GM18870 (cell line): ENCODE measurements around the gene PHEX.

ENCODE experiments used
- ATAC-seq: cut with Tn5 transposase; IDR thresholded peaks from one replicate; pipeline ENCODE4 v1.9.1; 2021; ENCODE audit warnings: moderate library complexity; ENCODE audit not compliant: unreplicated experiment

PHEX gene

GRCh38 chrX:22097012-22097694 is 65.0 kb downstream of the PHEX start:
- no peak for ATAC-seq

GRCh38 chrX:22105231-22105630 is 73.1 kb downstream of the PHEX start:
- no peak for ATAC-seq

DNA sequence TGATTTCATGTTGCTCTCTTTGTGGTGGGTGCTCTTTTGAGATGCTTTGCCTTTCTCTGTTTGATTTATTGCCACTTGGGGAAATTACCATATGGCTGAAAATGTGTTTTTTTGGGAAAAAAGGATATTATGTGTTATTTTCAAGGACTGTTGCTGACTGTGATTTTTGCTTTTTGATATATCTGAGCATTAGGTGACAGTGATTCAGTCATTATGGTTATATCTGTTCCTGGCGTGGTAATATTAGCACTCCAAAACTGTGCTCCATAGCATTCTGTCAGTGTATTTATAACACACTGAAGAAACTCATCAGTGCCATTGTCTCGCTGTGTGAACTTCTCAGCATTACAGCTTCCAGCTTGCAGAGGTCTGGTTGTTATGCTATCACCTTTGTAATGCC is 73.8 kb downstream of the PHEX start:
- no peak for ATAC-seq

- ATAC-seq, result no peak
Measured at GRCh38 chrX:22109442-22109841, 77.3 kb downstream of the PHEX start.

DNA sequence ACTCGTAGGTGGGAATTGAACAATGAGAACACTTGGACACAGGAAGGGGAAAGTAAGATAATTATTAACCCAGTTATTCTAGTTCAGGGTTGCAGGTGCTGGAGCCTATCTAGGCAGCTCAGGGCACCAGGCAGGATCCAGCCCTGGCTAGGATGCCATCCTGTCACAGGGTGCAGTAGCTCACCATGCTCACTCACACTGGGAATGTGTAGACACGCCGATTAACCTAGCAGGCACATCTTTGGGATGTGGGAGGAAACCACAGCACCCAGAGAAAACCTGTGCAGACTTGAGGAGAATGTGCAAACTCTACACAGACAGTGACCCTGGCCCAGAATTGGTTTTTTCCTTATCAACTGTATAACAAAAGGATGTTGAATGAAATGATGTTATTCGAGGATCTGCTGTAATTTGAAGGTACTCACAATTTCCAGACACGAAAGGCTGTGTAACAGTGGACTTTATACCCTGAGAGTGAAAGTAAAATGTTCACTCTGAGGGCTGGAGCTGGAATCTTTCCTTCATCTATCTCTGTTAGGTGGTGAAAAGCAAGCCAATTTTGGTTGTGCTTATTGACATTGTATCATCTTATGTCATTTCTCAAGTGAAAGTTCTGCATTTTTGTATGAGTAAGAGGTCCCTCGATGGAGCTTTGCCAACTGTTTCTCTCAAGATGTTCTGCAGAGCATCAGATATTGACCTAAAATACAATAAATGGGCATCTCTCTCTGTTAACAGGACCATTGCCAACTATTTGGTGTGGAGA is 78.8 kb downstream of the PHEX start:
- peak; percentile 44 for ATAC-seq

- no peak for ATAC-seq
Measured at GRCh38 chrX:22116605-22117546, 84.8 kb downstream of the PHEX start.

DNA sequence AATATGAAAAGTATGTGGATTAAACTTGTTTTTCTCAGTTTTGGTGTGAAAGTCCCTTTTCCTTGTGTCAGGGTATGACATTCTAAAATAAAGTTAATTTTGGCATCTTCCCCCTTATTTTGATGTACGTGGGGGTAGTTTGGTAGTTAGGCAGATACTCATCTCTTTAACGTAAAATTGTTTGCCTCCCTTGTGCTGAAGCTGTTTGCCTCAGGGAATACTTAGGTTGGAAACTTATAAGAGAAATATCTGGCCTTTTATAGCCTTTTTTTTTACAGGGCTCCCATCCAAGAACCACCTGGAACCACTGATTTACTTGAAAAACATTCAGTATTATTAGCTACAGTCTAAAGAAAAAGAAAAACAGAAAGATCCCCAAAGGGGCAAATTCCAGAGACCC is 85.5 kb downstream of the PHEX start:
- no peak for ATAC-seq

DNA sequence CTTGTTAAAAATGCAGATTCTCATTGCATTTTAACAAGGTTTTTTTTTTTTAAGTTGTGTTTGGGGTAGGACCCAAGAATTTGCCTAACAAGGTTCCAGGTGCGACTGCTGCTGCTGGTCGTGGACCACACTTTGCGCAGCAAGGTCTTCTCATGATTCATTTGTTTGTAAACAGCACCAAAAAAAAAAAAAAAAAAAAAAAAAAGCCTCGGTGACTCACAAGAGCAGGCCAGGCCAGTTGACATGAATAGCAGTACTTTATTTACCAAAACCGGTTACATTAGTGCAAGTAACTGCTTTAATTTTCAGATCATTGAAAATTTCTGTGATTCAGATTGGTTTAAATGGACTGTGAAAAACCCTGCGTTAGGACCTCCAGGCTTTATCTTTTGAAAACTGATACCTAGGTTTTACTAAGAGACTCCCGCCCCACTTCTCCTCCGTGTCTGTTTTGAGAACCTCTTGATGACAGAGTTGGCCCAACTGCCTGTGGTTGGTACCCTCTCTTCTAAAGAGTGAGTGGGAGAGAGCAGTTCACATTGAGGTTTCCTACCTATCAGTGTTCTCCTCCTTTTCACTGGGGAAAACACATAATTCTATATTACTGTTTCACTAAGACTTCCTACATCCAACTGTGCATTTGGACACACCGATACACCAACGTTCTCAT is 86.2 kb downstream of the PHEX start:
- ATAC-seq, result no peak

DNA sequence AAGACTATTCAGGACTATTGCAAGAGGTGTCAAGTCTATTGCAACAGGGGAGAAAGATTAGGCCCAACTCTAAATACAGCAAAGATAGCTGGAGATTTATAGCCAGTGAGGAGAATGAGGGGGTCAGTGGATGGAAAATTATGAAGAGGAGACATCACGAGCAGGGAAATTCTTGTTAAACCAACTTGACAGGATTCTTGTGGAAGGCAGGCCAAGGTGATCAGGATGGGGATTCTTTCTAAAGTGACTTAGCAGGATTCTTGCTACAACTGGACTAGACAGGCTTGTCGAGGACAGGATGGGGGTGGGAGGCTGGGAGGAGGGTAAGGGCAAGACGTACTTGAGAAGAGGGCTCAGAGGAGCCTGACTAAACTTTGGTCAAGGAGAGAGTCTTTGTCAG is 89.0 kb downstream of the PHEX start:
- no peak for ATAC-seq

- ATAC-seq, result no peak
Measured at GRCh38 chrX:22122510-22122909, 90.4 kb downstream of the PHEX start.

GRCh38 chrX:22124098-22124497 is 92.0 kb downstream of the PHEX start:
- ATAC-seq, result no peak

- ATAC-seq, result no peak
Measured at GRCh38 chrX:22125481-22125880, 93.4 kb downstream of the PHEX start.

DNA sequence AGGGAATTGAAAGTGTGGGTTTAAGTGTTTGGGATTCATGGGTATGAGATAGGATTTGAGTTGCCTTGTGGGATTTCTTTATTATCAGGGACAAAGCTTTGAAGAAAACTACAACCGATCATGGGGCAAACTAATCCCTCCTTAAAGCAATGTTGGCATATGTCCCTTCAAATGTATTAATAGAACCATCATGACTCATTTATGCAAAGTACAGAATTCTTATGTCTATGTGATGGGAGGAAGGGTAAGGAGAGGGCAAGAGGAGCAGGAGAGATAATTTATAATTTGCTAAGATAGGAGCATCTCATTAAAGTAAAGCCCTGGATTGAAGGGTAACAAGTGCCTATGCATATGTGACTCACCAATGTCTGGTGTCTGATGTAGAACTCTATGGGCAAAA is 94.2 kb downstream of the PHEX start:
- no peak for ATAC-seq

GRCh38 chrX:22128961-22129360 is 96.8 kb downstream of the PHEX start:
- no peak for ATAC-seq

GRCh38 chrX:22134681-22135080 is 102.6 kb downstream of the PHEX start:
- no peak for ATAC-seq

DNA sequence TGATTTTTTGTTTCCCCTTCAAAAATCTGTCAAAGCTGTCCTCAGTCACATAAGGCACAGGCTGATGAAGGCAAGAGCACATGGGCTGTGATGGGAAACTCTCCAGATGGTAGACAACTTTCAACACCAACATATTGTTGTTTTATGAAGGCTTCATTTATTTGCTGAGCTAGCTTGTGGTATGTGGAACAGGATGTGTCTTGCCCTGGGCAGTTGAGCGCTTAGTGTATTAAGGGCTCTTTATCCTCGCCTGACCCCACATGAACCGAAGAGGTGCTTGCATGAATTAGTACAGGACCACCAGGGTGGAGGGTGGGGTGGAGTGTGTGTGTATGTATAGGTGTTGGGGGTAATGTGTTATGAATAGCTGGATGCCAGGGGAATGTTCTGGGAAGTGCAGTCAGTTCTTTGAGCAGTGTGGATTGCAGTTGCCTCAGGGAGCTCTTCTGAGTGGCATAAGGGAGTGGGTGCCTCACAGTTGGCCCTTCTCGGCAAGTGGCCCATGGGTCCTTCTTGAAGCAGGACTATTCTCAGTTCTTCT is 103.1 kb downstream of the PHEX start:
- ATAC-seq, result no peak

DNA sequence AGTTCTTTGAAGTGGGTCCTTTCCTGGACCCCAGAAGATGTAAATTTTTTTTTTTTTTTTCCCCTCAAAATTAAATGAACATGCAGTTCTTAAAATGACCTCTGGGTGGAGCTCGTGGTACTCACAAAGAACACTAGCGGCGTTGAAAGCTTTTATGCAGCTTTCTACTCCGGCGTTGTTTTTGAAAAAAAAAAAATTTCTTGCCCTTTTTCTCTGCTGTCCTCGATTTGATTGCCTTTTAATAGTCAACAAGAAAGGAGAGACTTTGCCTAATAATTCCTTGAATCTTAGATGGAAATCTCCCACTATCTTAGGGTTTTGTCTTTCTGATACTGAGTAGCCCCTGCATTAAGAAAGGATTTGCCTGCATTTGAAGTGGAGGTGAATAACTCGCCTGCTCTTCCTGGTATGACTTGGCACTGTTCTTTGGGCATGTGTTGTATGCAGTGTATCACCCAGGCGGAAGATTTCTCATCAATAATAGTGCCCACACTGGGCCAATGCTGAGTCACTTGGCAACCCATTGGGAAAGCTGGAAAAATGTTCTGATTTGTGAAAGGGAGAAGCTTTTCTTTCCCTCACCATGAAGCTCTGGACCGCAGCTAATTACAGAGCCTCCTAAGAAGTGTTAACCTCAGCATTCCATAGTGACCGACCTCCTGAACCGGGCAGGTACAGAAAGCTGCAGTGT is 104.0 kb downstream of the PHEX start:
- ATAC-seq, result no peak

DNA sequence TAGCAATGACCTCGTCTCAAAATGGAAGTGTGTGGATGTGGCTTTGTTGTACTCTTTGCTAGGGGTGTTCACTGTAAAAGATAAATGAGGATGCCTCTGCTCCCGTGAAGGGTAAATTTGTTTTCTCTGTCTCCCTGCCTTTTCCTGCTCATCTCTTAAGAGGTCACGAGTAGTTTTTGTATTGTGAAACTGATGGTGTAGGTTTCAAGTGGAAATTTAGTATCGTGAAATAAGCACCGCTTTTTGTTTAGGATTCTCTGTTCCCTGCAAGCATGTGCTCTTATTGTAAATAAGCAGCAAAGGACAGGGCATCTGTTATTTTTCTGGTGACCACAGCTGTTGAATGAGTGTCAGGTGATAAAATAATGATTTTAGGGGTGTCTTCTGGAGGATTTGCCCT is 104.6 kb downstream of the PHEX start:
- ATAC-seq, result no peak

- no peak for ATAC-seq
Measured at GRCh38 chrX:22139822-22140221, 107.7 kb downstream of the PHEX start.

- ATAC-seq, result no peak
Measured at GRCh38 chrX:22141047-22141730, 109.1 kb downstream of the PHEX start.
